ENCODE data around the gene STX16.

Gene STX16

DNA sequence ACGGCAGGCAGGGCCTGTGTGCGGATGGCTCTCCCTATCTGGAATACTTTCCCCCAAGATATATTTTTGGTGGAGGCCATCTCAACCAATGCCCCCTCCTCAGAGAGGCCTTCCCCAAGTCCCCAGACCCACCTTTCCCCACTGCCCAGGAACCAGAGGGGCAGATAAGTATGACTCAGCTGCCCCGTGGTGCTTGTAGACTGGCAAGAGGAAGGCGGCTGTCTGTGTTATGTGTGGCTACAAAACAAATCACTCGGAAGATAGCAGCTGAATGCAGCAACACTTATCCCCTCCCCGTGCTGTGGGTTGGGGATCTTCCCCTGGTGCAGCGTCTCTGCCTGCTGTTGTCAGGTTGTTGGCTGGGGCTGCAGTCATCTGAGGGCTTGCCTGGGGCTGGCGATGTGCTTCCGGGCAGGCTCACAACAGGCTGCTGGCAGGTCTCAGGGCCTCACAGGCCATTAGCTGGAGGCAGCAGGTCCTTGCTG, 48.6 kb downstream of the STX16 start:
- TF ChIP-seq, protein P1, sequence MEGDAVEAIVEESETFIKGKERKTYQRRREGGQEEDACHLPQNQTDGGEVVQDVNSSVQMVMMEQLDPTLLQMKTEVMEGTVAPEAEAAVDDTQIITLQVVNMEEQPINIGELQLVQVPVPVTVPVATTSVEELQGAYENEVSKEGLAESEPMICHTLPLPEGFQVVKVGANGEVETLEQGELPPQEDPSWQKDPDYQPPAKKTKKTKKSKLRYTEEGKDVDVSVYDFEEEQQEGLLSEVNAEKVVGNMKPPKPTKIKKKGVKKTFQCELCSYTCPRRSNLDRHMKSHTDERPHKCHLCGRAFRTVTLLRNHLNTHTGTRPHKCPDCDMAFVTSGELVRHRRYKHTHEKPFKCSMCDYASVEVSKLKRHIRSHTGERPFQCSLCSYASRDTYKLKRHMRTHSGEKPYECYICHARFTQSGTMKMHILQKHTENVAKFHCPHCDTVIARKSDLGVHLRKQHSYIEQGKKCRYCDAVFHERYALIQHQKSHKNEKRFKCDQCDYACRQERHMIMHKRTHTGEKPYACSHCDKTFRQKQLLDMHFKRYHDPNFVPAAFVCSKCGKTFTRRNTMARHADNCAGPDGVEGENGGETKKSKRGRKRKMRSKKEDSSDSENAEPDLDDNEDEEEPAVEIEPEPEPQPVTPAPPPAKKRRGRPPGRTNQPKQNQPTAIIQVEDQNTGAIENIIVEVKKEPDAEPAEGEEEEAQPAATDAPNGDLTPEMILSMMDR (conservative IDR thresholded peaks at IDR 0.05; ENCODE audit: low read length) = no peak
- no peak for DNase-seq (ENCODE audit: low read depth)
- H3K4me3 ChIP-seq (ENCODE audit: low read length) = no peak overlapping the region

DNA sequence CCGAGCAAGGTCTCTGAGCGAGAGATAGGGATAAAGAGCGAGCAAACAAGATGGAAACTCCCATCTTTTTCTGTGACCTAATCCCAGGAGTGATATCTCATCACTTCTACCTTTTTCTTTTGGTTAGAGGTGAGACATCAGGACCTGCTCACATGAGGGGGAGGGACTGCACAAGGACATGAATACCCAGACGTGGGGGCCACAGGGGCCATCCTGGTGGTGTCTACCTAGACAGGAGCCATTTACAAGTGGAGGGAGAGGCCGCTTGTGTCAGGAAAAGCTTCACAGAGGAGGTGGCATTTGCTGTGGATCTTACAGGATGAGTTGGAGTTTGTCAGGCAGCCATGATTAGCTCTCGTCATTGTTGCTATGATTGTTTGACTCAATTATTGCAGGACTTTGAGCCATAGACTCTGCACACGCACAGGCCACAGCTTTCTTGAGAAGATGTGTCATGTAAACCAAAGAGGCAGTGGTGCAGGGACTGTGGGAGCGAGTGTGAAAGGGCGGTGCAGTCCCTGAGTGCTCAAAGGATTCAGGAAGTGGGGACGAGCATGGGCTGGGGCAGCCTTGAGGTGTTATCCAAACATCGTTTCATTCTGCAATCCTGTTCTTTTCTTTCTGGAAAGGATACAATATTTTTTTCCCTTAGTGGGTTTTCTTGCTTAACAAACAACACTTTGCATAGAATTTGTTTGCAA, 49.2 kb downstream of the STX16 start:
- no peak overlapping the region for H3K4me3 ChIP-seq (ENCODE audit: low read length)
- DNase-seq (ENCODE audit: low read depth) = no peak
- TF ChIP-seq, protein P1 (conservative IDR thresholded peaks at IDR 0.05; ENCODE audit: low read length) = no peak

DNA sequence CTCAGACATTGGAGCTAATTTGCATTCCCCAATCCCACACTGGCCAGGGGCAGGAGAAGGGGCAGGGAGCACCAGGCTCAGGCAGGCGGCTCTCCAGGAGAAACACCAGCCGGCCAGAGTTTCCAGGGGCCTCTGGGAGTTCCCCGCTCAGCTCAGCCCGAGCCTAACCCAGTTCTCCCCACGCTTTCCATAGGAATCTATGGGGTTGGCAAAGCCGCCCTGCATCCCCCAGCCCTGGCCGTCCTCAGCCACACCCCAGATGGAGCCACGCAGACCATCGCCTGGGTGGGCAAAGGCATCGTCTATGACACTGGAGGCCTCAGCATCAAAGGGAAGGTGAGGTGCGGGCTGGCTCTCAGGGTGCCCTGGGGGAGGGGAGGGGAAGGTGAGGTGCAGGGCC, 49.7 kb downstream of the STX16 start:
- H3K4me3 ChIP-seq (ENCODE audit: low read length) = no peak overlapping the region
- TF ChIP-seq, protein P1 (conservative IDR thresholded peaks at IDR 0.05; ENCODE audit: low read length) = no peak
- DNase-seq (ENCODE audit: low read depth) = no peak

DNA sequence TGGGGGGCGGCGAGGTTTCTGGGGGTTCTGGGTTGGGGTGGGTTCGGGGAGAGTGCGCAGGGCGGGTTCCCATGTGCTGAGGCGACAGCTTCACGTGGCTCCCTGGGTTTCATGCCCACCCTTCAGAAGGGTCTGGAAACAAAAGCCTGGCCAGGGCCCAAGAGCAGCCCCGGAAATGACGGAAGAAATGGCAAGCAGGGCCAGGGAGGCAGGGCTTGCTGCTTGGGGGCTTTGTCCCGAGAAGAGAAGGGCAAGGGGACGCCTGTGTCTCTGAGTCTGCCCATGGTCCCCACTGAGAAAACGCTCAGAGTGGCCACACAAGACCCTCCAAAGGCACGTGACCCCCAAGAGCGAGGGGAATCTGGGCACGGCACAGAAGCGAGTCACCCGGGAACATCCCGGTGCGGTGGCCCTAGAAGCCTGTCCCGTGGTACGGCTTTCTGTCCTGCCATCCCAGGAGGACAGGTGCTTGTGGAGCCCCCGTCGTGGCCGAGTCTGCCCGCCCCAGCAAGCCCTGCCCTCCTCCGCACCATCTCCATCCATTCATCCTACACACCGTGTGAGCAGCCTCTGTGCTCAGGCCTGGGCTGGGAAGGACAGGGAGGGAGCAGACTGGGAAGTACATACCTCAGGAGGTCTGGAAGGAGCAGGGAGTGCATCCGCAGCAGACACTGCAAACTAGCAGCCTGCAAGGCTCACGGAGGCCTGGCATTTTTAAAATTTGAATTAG, 50.5 kb downstream of the STX16 start:
- no peak overlapping the region for H3K4me3 ChIP-seq (ENCODE audit: low read length)
- TF ChIP-seq, protein P1 (conservative IDR thresholded peaks at IDR 0.05; ENCODE audit: low read length) = no peak
- no peak for DNase-seq (ENCODE audit: low read depth)

DNA sequence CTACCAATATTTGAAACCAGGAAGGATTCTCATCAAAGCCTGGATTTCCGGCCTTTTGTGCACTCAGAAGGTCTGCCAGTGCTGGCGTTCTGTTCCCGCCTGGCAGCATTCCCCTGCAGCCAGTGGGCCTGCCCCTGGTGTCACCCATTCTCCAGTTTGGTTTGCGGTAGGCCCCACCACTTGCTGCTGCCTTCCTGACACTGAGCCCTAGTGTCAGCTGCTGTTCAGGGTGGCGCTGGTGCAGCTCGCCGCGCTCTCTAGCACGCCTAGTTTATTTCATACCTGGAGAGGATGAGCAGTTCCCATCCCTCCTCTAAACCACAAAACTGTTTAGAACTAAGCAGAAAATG, 51.1 kb downstream of the STX16 start:
- no peak for DNase-seq (ENCODE audit: low read depth)
- TF ChIP-seq, protein P1 (conservative IDR thresholded peaks at IDR 0.05; ENCODE audit: low read length) = no peak
- no peak overlapping the region for H3K4me3 ChIP-seq (ENCODE audit: low read length)

DNA sequence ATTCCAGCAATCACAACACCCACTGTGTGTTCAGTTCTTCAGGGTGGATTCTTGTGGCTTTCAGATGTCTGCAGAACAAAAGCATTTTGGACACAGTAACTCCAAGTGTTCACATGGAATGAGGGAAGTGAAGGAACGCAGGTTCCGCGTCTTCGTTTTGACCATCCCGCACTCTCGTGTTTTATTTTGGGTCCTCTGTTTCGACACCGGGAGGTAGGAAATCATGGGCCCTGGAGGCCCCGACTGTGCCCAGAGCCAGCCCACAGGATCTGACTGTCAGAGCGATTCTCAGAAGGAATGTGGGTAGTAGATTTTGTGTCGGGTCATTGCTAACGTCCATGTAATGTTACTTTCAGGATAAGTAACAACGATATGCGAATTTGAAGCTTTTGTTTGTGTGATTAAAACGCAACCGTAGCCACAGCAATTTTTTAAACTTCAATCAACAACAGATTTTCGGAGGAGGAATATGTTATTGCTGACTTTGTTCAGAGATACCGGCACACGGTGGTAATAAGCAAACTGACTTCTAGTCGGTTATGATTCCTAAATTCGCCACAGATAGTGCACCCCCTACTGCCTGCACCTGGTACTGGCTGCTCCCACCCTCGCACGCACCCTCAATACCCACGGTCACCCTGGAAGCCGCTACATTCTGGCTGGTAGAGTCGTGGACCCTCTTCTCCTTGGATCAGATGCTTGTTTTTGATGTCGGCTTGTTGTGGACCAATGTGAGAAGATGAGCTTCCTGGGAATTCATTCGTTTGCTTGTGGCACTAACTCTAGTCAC, 52.0 kb downstream of the STX16 start:
- DNase-seq (ENCODE audit: low read depth) = no peak
- TF ChIP-seq, protein P1 (conservative IDR thresholded peaks at IDR 0.05; ENCODE audit: low read length) = peak; percentile 28; the same call in 1 of the 2 replicates
- no peak overlapping the region for H3K4me3 ChIP-seq (ENCODE audit: low read length)
